ENCODE measurements around the gene SEPTIN8.

Gene SEPTIN8

GRCh38 chr5:132748522-132749000 lies 28.5 kb downstream of the SEPTIN8 start:
- DNase-seq (ENCODE audit: low read depth), result no peak

- DNase-seq (ENCODE audit: low read depth), result peak; percentile 17
Measured at GRCh38 chr5:132747616-132748440, 29.2 kb downstream of the SEPTIN8 start.

GRCh38 chr5:132746954-132747615 lies 30.0 kb downstream of the SEPTIN8 start, which contains the start of gene CCNI2:
Gene CCNI2 (plus strand): TSS chr5:132747426. CDS start chr5:132747496, 70 bp downstream.
- peak; percentile 21 for DNase-seq (ENCODE audit: low read depth)

- no peak for DNase-seq (ENCODE audit: low read depth)
Measured at GRCh38 chr5:132746592-132746953, 30.5 kb downstream of the SEPTIN8 start.

- DNase-seq (ENCODE audit: low read depth), result no peak
Measured at GRCh38 chr5:132744659-132745058, 32.4 kb downstream of the SEPTIN8 start.

GRCh38 chr5:132742626-132743025 lies 34.4 kb downstream of the SEPTIN8 start:
- no peak for DNase-seq (ENCODE audit: low read depth)

GRCh38 chr5:132742158-132742557 lies 34.9 kb downstream of the SEPTIN8 start:
- no peak for DNase-seq (ENCODE audit: low read depth)

- DNase-seq (ENCODE audit: low read depth), result no peak
Measured at GRCh38 chr5:132739232-132739631, 37.8 kb downstream of the SEPTIN8 start.

GRCh38 chr5:132737982-132738681 lies 38.9 kb downstream of the SEPTIN8 start:
- no peak for DNase-seq (ENCODE audit: low read depth)

GRCh38 chr5:132736853-132737833 lies 39.9 kb downstream of the SEPTIN8 start, which contains the start of gene KIF3A:
Gene KIF3A (minus strand): TSS chr5:132737546. CDS start chr5:132737419, 127 bp downstream.
- DNase-seq (ENCODE audit: low read depth), result peak; percentile 98

GRCh38 chr5:132734687-132735086 lies 42.4 kb downstream of the SEPTIN8 start:
- DNase-seq (ENCODE audit: low read depth), result no peak

- no peak for DNase-seq (ENCODE audit: low read depth)
Measured at GRCh38 chr5:132733499-132734148, 43.4 kb downstream of the SEPTIN8 start.

GRCh38 chr5:132729896-132730295 lies 47.1 kb downstream of the SEPTIN8 start:
- no peak for DNase-seq (ENCODE audit: low read depth)

GRCh38 chr5:132725745-132726144 lies 51.3 kb downstream of the SEPTIN8 start:
- no peak for DNase-seq (ENCODE audit: low read depth)

- DNase-seq (ENCODE audit: low read depth), result no peak
Measured at GRCh38 chr5:132718544-132719312, 58.3 kb downstream of the SEPTIN8 start.

GRCh38 chr5:132714456-132715307 lies 62.4 kb downstream of the SEPTIN8 start:
- no peak for DNase-seq (ENCODE audit: low read depth)

- DNase-seq (ENCODE audit: low read depth), result no peak
Measured at GRCh38 chr5:132708645-132709044, 68.4 kb downstream of the SEPTIN8 start.

- no peak for DNase-seq (ENCODE audit: low read depth)
Measured at GRCh38 chr5:132704875-132705274, 72.2 kb downstream of the SEPTIN8 start.
